HG02973 (cell line): ENCODE data around the gene KRT81.
"Not testable (repeated sequence)": the region's sequence is repeated elsewhere in the genome, so short reads cannot be mapped to it uniquely, and the experiment has no call there.

Experiments
- ATAC-seq: cut with Tn5 transposase; IDR thresholded peaks from one replicate; pipeline ENCODE4 v1.9.1; 2021; ENCODE audit warnings: moderate library complexity; ENCODE audit not compliant: unreplicated experiment

The KRT81 gene

DNA sequence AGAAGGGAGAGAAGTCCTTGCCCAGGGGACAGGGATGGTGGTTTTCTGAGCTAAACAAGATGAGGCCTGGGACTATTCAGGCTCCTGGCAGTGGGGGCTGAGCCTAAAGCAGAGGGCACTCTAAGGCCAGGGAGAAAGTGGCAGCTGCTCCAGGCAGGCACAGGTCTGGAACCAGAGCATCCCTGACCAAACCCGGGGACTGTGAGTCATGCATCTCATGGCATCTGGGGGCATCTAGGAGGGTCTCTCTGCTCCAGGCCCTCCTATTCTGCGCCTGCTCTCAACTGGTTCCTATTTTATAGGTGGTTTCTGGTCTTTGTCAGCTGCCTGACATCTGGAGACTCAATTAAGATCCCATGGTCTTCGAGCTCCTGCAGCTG, 46.7 kb downstream of the KRT81 start:
- ATAC-seq = peak; percentile 10

DNA sequence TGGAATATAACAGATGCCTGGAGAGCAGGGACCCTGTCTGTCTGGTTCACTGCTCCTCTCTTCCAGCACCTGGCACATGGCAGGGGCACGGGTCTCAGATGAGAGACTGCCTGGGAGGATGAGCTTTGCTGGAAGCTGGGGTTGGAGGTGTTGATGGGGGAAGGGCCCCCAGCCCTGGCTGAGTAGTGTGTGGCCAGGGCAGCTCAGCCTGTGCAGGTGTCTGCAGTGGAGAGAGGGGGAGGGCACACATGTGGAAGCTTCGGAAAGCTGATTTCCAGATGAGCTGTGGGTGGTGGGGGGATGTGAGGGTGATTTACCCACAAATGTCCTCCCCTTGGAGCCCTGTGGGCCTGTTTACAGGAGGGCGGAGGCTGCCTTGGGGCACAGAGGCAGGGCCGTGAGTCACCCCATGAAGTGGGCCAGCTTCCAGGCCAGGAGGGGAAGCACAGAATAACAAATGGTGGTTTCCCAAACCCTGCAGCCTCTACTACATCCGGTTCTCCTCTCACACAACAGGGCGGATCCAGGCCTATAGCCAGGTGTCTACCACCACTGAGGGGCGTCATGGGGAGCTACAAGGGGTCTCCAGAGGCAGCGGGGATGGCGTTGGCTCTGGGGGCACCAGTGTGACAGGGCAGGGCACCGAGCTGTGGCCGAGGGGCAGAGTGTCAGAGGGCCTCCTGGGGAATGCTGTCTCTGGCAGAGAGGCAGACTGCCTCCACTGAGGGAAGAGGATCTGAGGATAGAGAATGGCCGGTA, 47.3 kb downstream of the KRT81 start:
- ATAC-seq = peak; percentile 87

DNA sequence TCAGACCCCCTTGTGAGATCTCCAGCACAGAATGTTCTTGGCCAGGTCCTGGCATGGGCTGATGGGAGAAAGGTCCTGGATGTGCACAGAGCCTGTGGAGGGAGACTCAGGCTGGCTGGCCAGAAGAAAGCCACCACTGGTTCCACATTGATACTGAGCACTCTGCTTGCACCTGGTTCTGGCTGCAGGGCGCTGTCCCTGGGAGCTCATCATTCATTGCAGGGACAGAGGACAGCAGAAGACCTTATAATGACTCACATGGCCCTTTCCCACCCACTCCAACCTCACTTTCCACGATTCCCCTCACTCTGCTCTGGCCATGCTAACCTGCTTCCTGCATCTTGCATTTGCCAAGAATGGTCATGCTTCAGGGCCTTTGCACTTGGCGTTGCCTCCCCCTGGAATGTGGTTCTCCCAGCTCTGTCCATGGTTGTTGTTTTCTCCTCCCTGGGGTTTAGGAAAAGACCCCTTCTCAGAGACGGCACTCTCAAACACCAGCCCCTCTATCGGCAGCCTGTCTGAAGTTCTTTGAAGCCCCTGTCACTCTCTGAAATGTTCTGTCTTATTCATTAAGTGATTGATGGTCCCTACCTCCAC, 48.0 kb downstream of the KRT81 start:
- no peak for ATAC-seq

DNA sequence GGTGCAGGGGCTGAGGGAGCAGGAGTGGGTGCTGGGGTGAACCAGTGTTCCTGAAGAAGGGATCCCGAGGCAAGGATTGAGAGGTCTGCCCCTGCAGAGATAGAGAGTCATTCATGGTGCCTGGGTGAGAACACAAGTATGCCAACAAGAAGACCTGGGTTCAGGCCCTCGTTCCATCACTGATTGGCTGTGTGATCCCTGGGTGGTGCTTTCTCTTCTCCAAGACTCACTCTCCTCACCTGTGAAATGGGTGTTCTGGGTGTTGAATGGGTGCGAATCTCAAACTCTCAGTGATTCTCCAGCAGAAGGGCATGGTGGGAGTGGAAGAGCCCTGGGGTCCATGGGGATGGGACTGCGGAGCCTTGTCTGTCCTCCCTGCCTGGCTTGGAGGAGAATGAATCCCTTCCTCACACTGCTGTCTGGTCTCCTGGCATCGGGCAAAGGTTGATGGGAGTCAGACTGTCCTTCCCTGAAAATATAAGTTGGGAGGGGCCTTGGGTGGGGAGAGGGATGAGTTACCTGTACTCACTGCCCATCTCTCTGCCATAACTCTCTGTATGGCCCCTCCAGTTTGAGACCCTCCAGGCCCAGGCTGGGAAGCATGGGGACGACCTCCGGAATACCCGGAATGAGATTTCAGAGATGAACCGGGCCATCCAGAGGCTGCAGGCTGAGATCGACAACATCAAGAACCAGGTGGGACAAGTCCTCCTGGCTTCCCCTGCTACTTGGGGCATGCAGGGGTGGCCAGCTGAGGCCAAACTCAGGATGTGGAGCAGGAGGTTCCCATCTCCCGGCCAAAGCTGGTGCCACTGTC, 48.7 kb downstream of the KRT81 start:
- no peak for ATAC-seq

DNA sequence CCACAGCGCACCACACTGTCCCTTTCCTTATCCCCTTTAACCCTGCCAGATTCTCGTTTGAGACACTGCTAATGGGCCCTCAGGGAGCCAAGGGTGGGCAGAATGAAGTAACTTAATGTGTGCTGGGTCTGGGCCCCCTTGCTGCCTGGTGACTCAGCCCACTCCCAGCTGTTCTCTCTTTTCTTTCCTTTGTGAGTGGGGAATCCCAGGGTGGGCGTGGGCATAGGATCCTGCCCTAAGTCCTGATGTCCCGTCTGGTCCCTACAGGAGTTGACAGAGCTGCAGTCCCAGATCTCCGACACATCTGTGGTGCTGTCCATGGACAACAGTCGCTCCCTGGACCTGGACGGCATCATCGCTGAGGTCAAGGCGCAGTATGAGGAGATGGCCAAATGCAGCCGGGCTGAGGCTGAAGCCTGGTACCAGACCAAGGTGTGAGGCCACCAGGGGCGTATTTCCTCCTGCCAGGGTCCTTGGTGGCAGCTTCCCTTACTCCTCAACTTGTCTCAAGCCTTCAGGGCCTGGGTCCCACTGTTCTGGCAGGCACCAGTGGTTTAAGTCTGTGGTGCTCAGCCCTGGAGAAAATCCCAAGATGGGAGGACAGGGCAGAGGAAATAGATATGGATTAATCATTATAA, 50.0 kb downstream of the KRT81 start:
- ATAC-seq = no peak

DNA sequence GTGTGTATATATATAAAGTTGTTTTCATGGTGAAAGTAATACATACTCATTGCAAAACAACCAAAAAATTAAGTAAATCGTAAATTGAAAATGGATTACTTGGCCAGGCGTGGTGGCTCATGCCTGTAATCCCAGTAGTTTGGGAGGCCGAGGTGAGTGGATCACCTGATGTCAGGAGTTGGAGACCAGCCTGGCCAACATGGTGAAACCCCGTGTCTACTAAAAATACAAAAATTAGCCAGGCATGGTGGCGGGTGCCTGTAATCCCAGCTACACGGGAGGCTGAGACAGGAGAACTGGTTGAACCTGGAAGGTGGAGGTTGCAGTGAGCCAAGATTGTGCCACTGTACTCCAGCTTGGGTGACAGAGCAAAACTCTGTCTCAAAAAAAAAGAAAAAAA, 51.1 kb downstream of the KRT81 start:
- not testable (repeated sequence) for ATAC-seq

DNA sequence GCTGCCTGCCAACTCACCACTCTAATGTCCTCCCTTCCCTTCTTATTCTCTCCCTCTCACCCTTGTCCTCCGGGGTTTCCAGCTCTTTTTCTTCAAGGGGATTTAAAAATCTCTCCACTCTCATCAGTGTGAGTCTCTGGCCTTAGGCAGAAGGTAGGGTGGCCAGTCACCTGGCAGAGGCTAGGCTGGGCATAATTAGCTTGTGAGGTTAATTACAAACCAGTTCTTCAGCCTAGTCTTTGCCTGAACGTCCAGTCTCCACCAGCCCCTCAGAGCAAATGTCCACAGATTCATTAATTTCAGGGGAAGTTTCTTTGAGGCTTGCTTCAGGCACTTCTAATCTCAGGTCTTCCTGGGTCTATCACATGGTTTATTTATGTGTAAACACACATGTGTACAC, 51.6 kb downstream of the KRT81 start:
- ATAC-seq = no peak

DNA sequence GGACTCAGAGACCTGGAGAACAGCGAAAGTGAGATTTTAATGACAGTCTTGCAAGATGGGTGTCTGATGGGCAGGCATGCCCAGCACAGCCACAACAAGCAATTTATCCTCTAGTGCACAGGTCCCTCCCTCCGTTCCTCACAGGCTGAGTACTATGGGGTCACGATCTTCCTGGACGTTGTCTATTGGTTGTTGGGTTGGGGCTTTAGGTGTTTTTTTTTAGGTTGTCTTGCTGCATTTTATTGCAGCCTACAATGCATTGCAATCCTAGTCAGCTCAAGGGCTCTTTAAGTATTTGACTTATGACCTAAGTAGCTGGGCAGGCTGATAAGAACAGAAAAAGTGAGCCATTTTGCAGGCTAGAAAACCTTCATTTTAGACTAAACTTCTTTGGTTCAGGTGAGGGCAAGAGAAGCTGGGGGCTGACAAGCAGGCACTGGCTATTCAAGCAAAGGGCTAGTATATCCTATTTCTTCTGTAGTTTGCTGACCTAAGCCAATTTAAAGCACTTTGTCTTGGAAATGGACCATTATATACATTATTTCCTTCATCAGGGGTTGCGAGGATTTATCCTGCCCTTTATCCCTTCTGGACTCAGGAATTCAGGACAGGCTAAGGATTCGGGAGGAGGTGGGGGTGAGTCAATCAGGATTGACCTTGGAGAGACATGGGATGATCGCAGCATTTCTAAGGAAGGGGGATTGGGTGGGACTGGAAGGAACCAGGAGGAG, 52.3 kb downstream of the KRT81 start:
- no peak for ATAC-seq

DNA sequence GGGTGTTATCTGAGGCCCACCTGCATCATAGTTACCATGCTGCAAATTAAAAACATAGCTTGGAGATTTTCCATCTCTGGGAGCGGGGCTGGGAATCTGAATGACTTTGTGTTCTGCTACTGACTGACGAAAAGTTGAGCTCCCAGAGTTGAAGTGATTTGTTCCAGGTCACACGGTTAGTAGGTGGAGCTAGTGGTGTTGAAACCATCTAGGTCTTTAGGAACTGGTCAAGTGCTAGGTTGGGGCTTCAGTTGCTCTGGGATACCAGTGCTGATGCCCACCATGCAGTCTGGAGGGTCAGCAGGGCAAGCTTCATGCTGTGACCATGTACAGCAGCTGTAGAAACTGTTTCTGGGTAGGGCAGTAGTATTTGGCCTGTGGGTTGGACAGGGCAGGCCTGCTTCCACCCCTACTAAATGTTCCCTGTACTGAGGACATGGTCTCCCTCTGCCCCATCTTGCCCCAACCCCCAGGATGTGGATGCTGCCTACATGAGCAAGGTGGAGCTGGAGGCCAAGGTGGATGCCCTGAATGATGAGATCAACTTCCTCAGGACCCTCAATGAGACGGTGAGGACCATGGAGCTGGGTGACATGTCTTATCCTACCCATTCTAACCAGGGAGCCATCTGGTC, 53.0 kb downstream of the KRT81 start:
- ATAC-seq = no peak

DNA sequence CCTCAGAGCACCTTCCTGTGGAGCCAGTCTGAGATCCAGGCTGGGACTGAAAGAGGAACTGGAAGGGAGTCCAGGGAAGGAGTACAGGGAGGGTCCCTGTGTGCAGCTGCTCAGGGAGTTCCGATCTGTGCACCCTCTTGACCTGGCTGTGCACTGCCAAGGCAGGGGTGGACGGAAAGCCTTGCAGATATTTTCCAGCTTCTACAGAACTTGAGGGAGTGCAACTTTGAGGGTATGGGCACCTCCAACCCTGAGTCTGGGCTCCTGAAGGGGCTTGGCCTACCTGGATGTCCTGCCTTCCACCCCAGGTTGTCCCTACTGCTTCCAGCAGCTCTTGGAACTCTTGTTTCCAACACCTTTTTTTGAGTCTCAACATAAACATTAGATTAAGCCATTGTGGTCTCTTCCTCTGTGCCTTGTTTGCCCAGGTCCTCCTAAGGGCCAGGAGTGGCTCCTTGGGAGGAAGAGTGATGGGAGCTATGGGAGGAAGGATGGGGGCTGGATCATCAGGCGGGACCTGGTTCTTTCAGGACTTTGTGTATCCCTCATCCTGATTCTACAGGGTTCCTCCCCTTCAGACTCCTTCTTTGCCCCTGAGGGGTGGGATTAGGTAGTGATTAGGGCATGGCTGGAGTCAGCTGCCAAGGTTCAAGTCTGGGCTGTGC, 54.8 kb downstream of the KRT81 start:
- ATAC-seq = no peak
